GM19043 (cell line): Measurements from ENCODE around the gene ST6GALNAC6.
"Not testable (repeated sequence)": the region's sequence is repeated elsewhere in the genome, so short reads cannot be mapped to it uniquely, and the experiment has no call there.

Experiments used
- ATAC-seq: cut with Tn5 transposase; IDR thresholded peaks from one replicate; pipeline ENCODE4 v1.9.1; 2021; ENCODE audit warnings: low read depth; ENCODE audit not compliant: unreplicated experiment

Gene ST6GALNAC6

DNA sequence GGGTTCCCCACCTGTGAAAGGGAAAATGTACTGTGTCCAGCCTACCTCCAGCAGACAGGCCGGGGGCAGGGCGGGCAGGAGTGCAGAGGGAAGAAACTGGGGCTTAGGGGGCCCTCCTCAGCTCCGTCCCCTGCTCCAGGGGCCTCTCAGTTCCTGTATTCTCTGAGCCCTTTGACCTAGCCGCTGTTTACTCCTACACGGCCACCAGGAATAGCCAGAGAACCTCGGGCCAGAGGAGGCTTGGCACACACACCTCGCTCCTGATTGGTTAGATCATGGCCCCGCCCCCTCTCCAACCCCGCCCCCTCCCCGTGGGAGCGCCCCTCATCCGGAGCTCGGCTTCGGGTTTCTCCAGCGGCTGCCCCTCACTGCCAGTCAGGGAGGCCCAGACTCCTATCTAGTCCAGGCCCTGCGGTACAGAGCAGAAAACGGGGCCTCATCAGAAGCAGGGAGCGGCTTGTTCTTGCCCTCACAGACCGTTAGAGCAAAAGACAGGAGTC, 2.2 kb downstream of the ST6GALNAC6 start:
- no peak for ATAC-seq

- no peak for ATAC-seq
Measured at GRCh38 chr9:127896395-127897192, 2.8 kb downstream of the ST6GALNAC6 start.

DNA sequence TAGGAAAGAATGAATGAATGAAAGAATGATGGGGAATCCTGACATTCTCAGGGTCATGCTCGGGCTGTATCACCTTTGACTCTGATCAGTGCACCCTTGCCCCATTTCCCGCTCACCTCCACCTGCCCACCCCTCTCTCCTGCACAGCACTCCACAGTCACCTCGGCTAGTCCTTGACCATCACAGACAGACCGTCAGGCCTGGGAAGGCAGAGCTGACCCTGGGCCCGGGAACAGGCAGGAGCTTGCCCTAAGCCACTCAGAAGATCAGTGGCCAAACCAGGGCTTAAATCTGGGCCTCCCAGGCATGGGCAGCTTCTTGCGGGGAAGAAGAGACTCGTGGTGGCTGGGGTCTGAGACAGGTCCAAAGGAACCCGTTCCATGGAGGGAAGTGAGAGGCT, 3.6 kb downstream of the ST6GALNAC6 start:
- ATAC-seq, result no peak

- ATAC-seq, result no peak
Measured at GRCh38 chr9:127893392-127893791, 6.0 kb downstream of the ST6GALNAC6 start.

DNA sequence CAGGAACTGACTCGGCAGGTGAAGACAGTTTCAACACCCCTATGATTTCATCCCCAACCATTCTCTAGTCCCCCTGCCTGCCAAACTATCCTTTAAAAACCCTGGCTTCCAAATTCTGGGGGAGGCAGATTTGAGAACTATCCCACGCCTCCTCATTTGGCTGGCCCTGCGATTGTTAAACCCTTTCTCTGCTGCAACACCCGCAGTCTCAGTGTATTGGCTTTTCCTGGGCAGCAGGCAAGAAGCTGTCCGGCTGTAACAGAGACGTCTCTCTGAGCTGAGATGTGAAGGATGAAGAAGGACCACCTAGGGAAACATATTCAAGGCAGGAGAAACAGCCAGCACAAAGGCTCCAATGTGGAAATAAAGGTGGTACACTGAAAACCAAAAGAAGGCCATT, 6.6 kb downstream of the ST6GALNAC6 start:
- ATAC-seq, result no peak

DNA sequence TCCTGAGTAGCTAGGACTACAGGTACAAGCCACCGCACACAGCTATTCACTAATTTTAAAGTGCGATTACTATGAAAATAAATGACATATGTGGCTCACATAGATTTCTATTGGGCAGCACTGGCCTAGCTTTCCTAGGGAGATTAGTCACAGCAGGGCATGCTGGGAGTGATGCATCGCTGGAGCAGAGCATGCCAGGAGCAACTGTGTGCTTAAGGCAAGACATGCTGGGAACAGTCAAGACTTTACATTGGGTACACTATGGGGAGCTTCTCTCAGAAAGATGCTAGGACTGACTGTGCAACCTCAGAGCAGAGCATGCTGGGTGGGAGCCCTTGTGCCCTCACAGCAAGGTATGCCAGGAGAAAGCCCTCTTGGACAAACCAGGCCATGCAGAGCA, 9.3 kb downstream of the ST6GALNAC6 start:
- no peak for ATAC-seq

DNA sequence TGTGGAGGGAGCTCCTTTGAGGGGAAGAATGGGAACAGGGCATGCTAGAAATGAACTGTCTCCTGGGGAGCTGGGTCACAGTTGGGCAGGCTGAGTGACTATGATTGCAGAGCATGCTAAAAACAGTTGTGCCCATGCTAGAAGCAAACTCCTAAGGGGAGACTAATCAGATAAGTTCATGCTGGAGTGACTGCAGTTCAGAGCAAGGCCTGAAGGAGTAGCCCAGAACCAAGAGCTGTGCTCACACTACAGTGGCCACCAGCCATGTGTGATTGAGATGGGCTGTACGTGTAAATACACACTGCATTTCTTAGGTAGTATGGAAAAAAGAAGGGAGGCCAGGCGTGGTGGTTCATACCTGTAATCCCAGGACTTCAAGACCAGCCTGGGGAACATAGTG, 11.6 kb downstream of the ST6GALNAC6 start:
- ATAC-seq, result no peak

DNA sequence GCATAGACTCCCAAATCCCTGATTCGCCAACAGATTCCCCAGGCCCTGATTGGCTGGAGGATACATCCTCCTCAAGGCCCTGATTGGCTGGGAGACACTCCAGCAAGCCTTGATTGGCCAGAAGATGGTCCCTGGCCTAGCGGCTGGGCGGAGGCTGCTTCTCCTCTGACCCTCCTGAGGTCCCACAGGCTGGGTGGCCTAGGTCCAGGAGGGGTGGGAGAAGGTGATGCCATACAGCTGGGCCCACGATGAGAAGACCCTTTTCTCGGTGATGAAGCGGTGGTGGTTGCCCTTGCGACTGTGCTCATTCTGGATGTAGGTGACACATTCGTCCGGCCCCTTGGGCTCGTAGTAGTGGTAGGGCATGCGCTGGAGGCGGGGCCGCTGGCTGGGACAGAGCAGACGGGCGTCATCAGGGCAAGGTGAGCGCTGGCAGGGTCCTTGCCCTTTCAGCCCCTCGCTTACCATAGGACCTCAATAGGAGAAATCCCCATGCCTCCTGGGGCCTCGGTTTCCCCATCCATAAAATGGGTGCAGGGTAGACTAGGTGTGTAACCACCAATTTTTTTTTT, 12.9 kb downstream of the ST6GALNAC6 start:
- ATAC-seq, result no peak

DNA sequence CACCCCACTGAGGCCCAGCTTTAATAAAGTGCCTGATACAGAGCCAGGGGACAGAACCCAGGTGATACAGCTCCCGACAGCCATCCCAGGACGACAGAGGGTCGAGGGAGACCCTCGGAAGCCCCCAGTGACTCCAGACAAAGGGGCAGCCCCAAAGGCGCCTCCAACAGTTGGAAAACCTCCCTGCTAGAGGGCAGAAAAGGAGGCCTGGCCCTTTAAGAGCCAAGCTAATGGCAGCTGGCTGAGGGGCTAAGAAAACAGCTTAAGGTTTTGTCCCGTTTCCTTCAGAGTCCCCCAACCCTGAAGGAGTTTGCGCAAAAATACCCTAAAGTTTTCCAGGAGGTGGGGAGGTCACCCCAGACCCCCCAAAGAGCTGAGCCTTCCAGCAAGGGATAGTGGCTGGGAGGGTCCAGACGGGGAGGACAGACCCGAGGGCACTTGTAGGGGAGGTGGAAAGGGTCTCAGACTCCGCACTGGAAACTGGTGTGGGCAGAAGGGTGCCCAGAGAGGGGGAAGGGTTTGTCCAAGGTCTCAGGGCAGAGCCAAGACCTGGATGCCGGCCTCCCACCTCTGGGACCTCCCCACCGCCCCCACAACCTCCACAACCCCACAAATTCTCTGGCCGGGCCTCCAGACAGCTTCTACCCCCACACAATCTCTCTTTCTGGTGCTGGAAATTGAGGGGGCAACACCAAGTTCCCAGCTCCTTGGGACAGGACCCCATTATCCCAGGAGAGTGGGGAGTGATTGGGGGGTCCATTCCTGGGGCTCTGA, 13.7 kb downstream of the ST6GALNAC6 start:
- ATAC-seq, result no peak

- no peak for ATAC-seq
Measured at GRCh38 chr9:127884976-127885490, 14.4 kb downstream of the ST6GALNAC6 start.

GRCh38 chr9:127884427-127884911, 14.9 kb downstream of the ST6GALNAC6 start:
- ATAC-seq, result no peak

DNA sequence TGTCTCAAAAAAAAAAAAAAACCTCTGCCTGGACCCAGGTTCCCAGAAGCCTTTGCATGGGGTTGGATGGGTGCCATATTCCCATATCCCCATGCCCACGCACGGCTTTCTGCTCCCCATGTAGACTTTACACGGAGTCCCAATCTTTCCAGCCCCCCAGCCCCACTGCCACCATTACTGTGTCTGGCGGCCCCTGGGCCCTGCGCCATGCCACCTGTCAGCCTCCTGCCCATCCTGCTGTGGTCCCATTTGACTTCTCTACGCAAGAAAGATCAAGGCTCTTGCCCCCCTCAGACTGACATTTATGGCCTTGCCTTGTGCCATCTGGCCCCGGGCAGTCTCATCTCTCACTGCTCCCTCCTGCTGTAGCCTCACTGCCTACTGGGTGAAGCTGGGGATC, 15.4 kb downstream of the ST6GALNAC6 start:
- no peak for ATAC-seq

- not testable (repeated sequence) for ATAC-seq
Measured at GRCh38 chr9:127881715-127882114, 17.7 kb downstream of the ST6GALNAC6 start.

GRCh38 chr9:127880143-127880542, 19.3 kb downstream of the ST6GALNAC6 start:
- ATAC-seq, result no peak

DNA sequence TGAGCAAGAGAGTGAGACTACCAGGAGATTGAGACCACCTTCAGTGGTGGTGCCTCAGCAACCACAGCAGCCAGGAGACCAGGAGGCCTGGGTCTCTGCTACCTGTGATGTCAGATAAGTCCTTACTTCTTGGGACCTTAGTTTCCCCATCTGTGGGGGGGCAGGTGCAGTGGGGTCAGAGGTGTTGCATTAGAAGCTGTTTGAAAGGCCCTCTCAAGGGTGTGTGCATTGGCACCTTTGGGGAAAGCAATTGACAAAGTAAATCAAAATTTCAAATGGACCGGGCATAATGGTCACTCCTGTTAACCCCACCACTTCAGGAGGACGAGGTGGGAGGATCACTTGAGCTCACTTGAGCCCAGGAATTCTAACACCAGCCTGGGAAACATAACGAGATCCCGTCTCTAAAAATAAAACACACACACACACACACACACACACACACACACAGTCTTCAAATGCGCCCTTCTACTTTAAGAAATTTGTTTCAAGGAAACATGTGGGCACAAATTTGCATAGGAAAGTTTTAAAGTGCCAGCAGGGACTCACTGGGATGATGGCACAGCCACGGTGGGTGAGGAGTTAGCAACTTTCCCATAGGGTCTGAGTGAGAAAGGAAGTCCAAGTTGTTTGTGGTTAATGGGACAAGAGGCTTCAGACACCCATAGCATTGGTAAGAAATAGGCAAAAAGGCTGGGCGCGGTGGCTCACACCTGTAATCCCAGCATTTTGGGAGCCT, 20.6 kb downstream of the ST6GALNAC6 start:
- ATAC-seq, result no peak

DNA sequence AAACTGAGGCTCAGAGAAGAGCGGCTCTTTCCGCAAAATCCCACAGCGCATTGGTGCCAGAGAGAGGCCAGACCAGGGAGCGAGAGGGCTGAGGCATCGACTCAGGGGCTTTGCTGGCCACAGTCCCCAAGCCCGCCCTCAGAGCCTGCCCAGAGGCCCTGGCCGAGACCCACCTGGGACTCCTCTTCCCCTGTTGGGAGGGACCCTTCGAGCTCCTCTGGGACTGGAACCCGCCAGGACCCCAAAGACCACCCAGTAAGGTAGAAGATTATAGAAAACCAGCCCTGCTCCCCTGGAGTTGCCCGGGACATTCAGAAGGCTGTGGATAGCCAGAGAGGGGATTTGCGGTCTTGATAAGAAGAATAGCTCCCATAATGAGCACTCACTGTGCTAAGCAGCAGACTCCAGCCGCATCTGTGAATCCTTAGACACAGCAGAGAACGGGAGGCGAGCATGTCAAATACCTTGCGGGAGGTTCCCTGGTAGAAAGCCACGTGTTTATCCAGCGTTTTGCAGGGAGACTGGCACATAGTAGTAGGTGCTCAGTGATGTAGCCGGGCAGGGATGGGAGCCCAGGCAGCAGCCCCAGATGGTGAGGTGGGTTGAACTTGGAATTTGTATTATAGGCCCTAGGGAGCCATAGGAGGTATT, 21.3 kb downstream of the ST6GALNAC6 start:
- ATAC-seq, result no peak

GRCh38 chr9:127877566-127877998, 21.8 kb downstream of the ST6GALNAC6 start, which contains the start of gene AK1:
AK1 (minus strand) TSS chr9:127877675; CDS start chr9:127874617, 3,058 bp downstream.
- no peak for ATAC-seq

- ATAC-seq, result no peak
Measured at GRCh38 chr9:127876764-127877562, 22.4 kb downstream of the ST6GALNAC6 start.
